Liver (tissue), 9 donors: ENCODE data around the gene KAT5. TPM values are rescaled to one million over a fixed set of nuclear protein-coding genes. Genes with fewer than 3 reads are reported as not detected.

Experiments
- DNase-seq: peaks from one replicate; pipeline ENCODE4 v3.0.0-alpha.2; 2017; ENCODE audit warnings: low spot score
- H3K27ac ChIP-seq, 2 donors: one replicate each; pipeline ENCODE4 v1.7.0; 2013; ENCODE audit warnings: inconsistent platforms in 2 of 2, low read length in 2 of 2, control low read depth in 1 of 2, low read depth in 1 of 2, mild to moderate bottlenecking in 1 of 2
- H3K27me3 ChIP-seq, 4 donors: one replicate each; pipeline versions ENCODE4 v1.6.1 to v1.7.0; 2013; ENCODE audit warnings: low read length in 3 of 4, inconsistent platforms in 1 of 4, mild to moderate bottlenecking in 1 of 4, moderate library complexity in 1 of 4; ENCODE audit not compliant: control insufficient read depth in 4 of 4, insufficient read depth in 4 of 4
- H3K36me3 ChIP-seq, 4 donors: one replicate each; pipeline versions ENCODE4 v1.6.1 to v1.7.0; 2013; ENCODE audit warnings: low read length in 3 of 4, mild to moderate bottlenecking in 3 of 4, low read depth in 1 of 4, moderate library complexity in 1 of 4; ENCODE audit not compliant: control insufficient read depth in 4 of 4, insufficient read depth in 3 of 4
- H3K4me1 ChIP-seq, 4 donors: one replicate each; pipeline versions ENCODE4 v1.6.1 to v1.7.0; 2013; ENCODE audit warnings: low read length in 3 of 4, mild to moderate bottlenecking in 3 of 4, moderate library complexity in 1 of 4; ENCODE audit not compliant: control insufficient read depth in 4 of 4, insufficient read depth in 4 of 4
- H3K4me3 ChIP-seq, 3 donors: one replicate each; pipeline versions ENCODE4 v1.6.1 to v1.7.0; 2013; ENCODE audit warnings: low read length in 3 of 3, control low read depth in 1 of 3, low read depth in 1 of 3, mild to moderate bottlenecking in 1 of 3
- H3K9ac ChIP-seq, 2 donors: one replicate each; pipeline ENCODE4 v1.7.0; 2013; ENCODE audit warnings: low read length in 2 of 2, mild to moderate bottlenecking in 2 of 2, moderate library complexity in 2 of 2, control low read depth in 1 of 2, low read depth in 1 of 2
- H3K9me3 ChIP-seq, 4 donors: one replicate each; pipeline versions ENCODE4 v1.6.1 to v1.7.0; 2013; ENCODE audit warnings: low read length in 3 of 4; ENCODE audit not compliant: control insufficient read depth in 4 of 4
- EGR1 ChIP-seq, 2 donors: IDR thresholded peaks; 2 replicates each; pipeline ENCODE4 v1.6.1; 2016 to 2018; ENCODE audit warnings: antibody characterized with exemption in 2 of 2, low read depth in 2 of 2
- FOXA1 ChIP-seq: IDR thresholded peaks from 2 replicates; pipeline ENCODE4 v1.6.1; 2016; ENCODE audit warnings: antibody characterized with exemption
- FOXA2 ChIP-seq: IDR thresholded peaks from 2 replicates; pipeline ENCODE4 v1.6.1; 2016; ENCODE audit warnings: antibody characterized with exemption
- GABPA ChIP-seq, 2 donors: IDR thresholded peaks in 1 of 2; conservative IDR thresholded peaks in 1 of 2; 2 replicates each; pipeline ENCODE4 v1.6.1; 2016; ENCODE audit warnings: antibody characterized with exemption in 2 of 2, mild to moderate bottlenecking in 1 of 2, moderate library complexity in 1 of 2
- HNF4A ChIP-seq, 2 donors: conservative IDR thresholded peaks; 2 replicates each; pipeline ENCODE4 v1.6.1; 2016; ENCODE audit warnings: antibody characterized with exemption in 2 of 2, mild to moderate bottlenecking in 2 of 2
- HNF4G ChIP-seq: IDR thresholded peaks from 2 replicates; pipeline ENCODE4 v1.6.1; 2016; ENCODE audit warnings: antibody characterized with exemption
- JUND ChIP-seq, 2 donors: IDR thresholded peaks; 2 replicates each; pipeline ENCODE4 v1.6.1; 2016; ENCODE audit warnings: antibody characterized with exemption in 2 of 2
- NR2F2 ChIP-seq: IDR thresholded peaks from 2 replicates; pipeline ENCODE4 v1.6.1; 2016; ENCODE audit warnings: antibody characterized with exemption
- RAD21 ChIP-seq, 2 donors: IDR thresholded peaks; 2 replicates each; pipeline ENCODE4 v1.6.1; 2016; ENCODE audit warnings: antibody characterized with exemption in 2 of 2, mild to moderate bottlenecking in 2 of 2
- RXRA ChIP-seq, 2 donors: IDR thresholded peaks; 2 replicates each; pipeline ENCODE4 v1.6.1; 2017 to 2018; ENCODE audit warnings: antibody characterized with exemption in 2 of 2, mild to moderate bottlenecking in 1 of 2
- SP1 ChIP-seq: IDR thresholded peaks from 2 replicates; pipeline ENCODE4 v1.6.1; 2018; ENCODE audit warnings: antibody characterized with exemption, mild to moderate bottlenecking
- TAF1 ChIP-seq: conservative IDR thresholded peaks from 2 replicates; pipeline ENCODE4 v1.6.1; 2016; ENCODE audit warnings: antibody characterized with exemption, mild to moderate bottlenecking
- YY1 ChIP-seq: IDR thresholded peaks from 2 replicates; pipeline ENCODE4 v1.6.1; 2016; ENCODE audit warnings: antibody characterized with exemption, mild to moderate bottlenecking
- WGBS: extraction: QIAGEN DNeasy Blood & Tissue Kit; methylation state at CpG from one replicate; pipeline ENCODE4 v1.1.7; 2013; 5-methylcytosine and 5-hydroxymethylcytosine counted together
- polyA plus RNA-seq, 2 donors: library from polyadenylated mRNA; stranded (reverse) in 1 of 2; unstranded in 1 of 2; fragments of 200-250 nt in 1 of 2; fragments of >200 nt in 1 of 2; fragmentation: Nextera tagmentation in 1 of 2; extraction: Ambion mirVana in 1 of 2; gene quantifications; one replicate each; pipeline versions ENCODE4 v1.2.1 to v1.2.3, GENCODE V29; 2013 to 2015
- total RNA-seq, 2 donors: library from RNA; depleted of rRNA; stranded (reverse); fragments of >200 nt; gene quantifications; one replicate each; pipeline ENCODE4 v1.2.3, GENCODE V29; 2014
- TF ChIP-seq, protein P1 (sequence below): IDR thresholded peaks from 2 replicates; pipeline ENCODE4 v1.6.1; 2016; ENCODE audit warnings: antibody characterized with exemption, mild to moderate bottlenecking
- TF ChIP-seq, protein P2 (sequence below): IDR thresholded peaks from 2 replicates; pipeline ENCODE4 v1.6.1; 2016; ENCODE audit warnings: antibody characterized with exemption
- TF ChIP-seq, protein P3 (sequence below): IDR thresholded peaks from 2 replicates; pipeline ENCODE4 v1.6.1; 2016; ENCODE audit warnings: antibody characterized with exemption
- TF ChIP-seq, protein P4 (sequence below): fragments of 150-350 bp; IDR thresholded peaks from 2 replicates; pipeline ENCODE4 v1.5.1; 2017; ENCODE audit warnings: improper control_type of control experiment, low read depth, low read length; ENCODE audit not compliant: missing input control
- donor health status: healthy.
- donor health status: healthy.
- donor health status: healthy.
- donor health status: healthy.
- donor health status: healthy.

KAT5 gene
- total and polyA plus RNA-seq, 4 donors, result 15.5 to 22.9 (median 18.4) TPM

DNA sequence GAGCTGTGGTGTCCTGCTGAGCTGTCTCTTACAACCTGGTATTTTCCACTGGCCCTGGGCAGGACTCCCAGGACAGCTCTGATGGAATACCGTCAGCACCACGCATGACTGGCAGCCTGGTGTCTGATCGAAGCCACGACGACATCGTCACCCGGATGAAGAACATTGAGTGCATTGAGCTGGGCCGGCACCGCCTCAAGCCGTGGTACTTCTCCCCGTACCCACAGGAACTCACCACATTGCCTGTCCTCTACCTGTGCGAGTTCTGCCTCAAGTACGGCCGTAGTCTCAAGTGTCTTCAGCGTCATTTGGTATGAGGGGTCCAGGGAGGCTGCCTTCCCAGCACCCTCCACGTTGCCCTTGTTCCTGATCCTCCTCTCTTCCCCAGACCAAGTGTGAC lies 2.4 kb downstream of the KAT5 start:
- no peak for DNase-seq
- H3K4me1 ChIP-seq, result peaks cover 5 to 28% (median 19%) of the 10 kb centered on the region in 4 donors

DNA sequence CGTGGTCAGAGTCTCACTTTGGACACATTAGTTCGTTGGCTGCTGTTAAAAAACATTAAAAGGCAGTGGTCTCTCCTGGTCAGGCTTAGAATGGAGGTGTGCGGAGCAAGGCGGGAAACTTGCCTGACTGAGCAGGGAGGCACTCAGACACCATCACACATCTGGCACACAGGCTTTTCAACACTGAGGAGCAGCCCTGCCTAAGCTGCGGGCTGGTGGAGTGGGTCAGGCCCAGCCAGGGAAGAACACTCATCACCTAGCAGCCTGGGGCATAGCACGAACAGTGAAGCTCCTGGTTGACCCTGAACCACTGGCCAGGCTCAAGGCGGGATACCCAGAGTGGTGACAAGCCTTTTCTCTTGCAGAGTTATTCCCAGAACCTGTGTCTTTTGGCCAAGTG lies 4.2 kb downstream of the KAT5 start:
- TF ChIP-seq SP1 (no peak), FOXA1 (no peak), JUND (IDR thresholded peaks at IDR 0.05) (no peak), FOXA2 (no peak), GABPA (IDR thresholded peaks at IDR 0.05 in 1 of 2, conservative IDR thresholded peaks at IDR 0.05 in 1 of 2) (no peak), NR2F2 (no peak), TAF1 (no peak)
- TF ChIP-seq, protein P1, sequence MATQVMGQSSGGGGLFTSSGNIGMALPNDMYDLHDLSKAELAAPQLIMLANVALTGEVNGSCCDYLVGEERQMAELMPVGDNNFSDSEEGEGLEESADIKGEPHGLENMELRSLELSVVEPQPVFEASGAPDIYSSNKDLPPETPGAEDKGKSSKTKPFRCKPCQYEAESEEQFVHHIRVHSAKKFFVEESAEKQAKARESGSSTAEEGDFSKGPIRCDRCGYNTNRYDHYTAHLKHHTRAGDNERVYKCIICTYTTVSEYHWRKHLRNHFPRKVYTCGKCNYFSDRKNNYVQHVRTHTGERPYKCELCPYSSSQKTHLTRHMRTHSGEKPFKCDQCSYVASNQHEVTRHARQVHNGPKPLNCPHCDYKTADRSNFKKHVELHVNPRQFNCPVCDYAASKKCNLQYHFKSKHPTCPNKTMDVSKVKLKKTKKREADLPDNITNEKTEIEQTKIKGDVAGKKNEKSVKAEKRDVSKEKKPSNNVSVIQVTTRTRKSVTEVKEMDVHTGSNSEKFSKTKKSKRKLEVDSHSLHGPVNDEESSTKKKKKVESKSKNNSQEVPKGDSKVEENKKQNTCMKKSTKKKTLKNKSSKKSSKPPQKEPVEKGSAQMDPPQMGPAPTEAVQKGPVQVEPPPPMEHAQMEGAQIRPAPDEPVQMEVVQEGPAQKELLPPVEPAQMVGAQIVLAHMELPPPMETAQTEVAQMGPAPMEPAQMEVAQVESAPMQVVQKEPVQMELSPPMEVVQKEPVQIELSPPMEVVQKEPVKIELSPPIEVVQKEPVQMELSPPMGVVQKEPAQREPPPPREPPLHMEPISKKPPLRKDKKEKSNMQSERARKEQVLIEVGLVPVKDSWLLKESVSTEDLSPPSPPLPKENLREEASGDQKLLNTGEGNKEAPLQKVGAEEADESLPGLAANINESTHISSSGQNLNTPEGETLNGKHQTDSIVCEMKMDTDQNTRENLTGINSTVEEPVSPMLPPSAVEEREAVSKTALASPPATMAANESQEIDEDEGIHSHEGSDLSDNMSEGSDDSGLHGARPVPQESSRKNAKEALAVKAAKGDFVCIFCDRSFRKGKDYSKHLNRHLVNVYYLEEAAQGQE, result no peak
- WGBS, result 91% methylated on average over 7 of the region's 7 CpGs
- no peak overlapping the region for H3K27ac ChIP-seq
- H3K9me3 ChIP-seq, result no peaks in the 10 kb centered on the region
- H3K27me3 ChIP-seq, result no peaks in the 10 kb centered on the region
- H3K4me3 ChIP-seq, result no peak overlapping the region
- peaks cover 11 to 54% (median 42%) of the 10 kb centered on the region in 4 donors for H3K36me3 ChIP-seq
- H3K9ac ChIP-seq, result no peak overlapping the region
- DNase-seq, result no peak
- peaks cover 5 to 37% (median 27%) of the 10 kb centered on the region in 4 donors for H3K4me1 ChIP-seq

More for the DNA sequence above, 2.4 kb downstream of the KAT5 start:
- TF ChIP-seq, protein P2, sequence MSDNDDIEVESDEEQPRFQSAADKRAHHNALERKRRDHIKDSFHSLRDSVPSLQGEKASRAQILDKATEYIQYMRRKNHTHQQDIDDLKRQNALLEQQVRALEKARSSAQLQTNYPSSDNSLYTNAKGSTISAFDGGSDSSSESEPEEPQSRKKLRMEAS, result no peak
- TF ChIP-seq, protein P3, sequence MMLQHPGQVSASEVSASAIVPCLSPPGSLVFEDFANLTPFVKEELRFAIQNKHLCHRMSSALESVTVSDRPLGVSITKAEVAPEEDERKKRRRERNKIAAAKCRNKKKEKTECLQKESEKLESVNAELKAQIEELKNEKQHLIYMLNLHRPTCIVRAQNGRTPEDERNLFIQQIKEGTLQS, result no peak
- no peak for TF ChIP-seq RAD21 (IDR thresholded peaks at IDR 0.05)
- TF ChIP-seq, protein P1, result no peak
- no peak for TF ChIP-seq TAF1
- no peak for TF ChIP-seq EGR1 (IDR thresholded peaks at IDR 0.05; ENCODE audit: low read depth in 2 of 2)
- no peak for TF ChIP-seq HNF4G
- TF ChIP-seq, protein P4, sequence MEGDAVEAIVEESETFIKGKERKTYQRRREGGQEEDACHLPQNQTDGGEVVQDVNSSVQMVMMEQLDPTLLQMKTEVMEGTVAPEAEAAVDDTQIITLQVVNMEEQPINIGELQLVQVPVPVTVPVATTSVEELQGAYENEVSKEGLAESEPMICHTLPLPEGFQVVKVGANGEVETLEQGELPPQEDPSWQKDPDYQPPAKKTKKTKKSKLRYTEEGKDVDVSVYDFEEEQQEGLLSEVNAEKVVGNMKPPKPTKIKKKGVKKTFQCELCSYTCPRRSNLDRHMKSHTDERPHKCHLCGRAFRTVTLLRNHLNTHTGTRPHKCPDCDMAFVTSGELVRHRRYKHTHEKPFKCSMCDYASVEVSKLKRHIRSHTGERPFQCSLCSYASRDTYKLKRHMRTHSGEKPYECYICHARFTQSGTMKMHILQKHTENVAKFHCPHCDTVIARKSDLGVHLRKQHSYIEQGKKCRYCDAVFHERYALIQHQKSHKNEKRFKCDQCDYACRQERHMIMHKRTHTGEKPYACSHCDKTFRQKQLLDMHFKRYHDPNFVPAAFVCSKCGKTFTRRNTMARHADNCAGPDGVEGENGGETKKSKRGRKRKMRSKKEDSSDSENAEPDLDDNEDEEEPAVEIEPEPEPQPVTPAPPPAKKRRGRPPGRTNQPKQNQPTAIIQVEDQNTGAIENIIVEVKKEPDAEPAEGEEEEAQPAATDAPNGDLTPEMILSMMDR, result no peak
- no peak for TF ChIP-seq FOXA1
- TF ChIP-seq HNF4A (conservative IDR thresholded peaks at IDR 0.05), result no peak
- TF ChIP-seq YY1, result no peak
- TF ChIP-seq NR2F2, result no peak
- TF ChIP-seq RXRA (IDR thresholded peaks at IDR 0.05), result no peak
- no peak for TF ChIP-seq GABPA (IDR thresholded peaks at IDR 0.05 in 1 of 2, conservative IDR thresholded peaks at IDR 0.05 in 1 of 2)
- TF ChIP-seq SP1, result no peak
- TF ChIP-seq JUND (IDR thresholded peaks at IDR 0.05), result no peak
- no peak overlapping the region for H3K9ac ChIP-seq
- H3K27me3 ChIP-seq, result no peaks in the 10 kb centered on the region
- H3K9me3 ChIP-seq, result no peaks in the 10 kb centered on the region
- no peak overlapping the region for H3K4me3 ChIP-seq
- WGBS, result 94% methylated on average over 16 of the region's 16 CpGs
- H3K36me3 ChIP-seq, result peaks cover 11 to 54% (median 42%) of the 10 kb centered on the region in 4 donors
- no peak overlapping the region for H3K27ac ChIP-seq
